ENCODE data around the gene MYRF. TPM values are rescaled to one million over a fixed set of nuclear protein-coding genes. Genes with fewer than 3 reads are reported as not detected.
A peak's percentile ranks its signal among the peaks of the same experiment; 100 is the strongest.

Gene MYRF
- total RNA-seq, 1 experiment from 2014 or later: 0.30 TPM

GRCh38 chr11:61791737-61792309, 39.4 kb downstream of the MYRF start:
- DNase-seq (ENCODE audit: extremely low read depth, low read depth): peak; percentile 58

GRCh38 chr11:61792310-61793082, 40.1 kb downstream of the MYRF start, which contains the start of the genes FEN1 and TMEM258:
Gene FEN1, plus strand, starts transcription at chr11:61792911. Its CDS starts 2,451 bp downstream, at chr11:61795362.
Gene TMEM258, minus strand, starts transcription at chr11:61792599. Its CDS starts 41 bp downstream, at chr11:61792558.
- peak; percentile 83 for DNase-seq (ENCODE audit: extremely low read depth, low read depth)

GRCh38 chr11:61793083-61793828, 40.8 kb downstream of the MYRF start:
- DNase-seq (ENCODE audit: extremely low read depth, low read depth): no peak

GRCh38 chr11:61793829-61794204, 41.4 kb downstream of the MYRF start:
- DNase-seq (ENCODE audit: extremely low read depth, low read depth): no peak

GRCh38 chr11:61794579-61794978, 42.1 kb downstream of the MYRF start:
- no peak for DNase-seq (ENCODE audit: extremely low read depth, low read depth)

- no peak for DNase-seq (ENCODE audit: extremely low read depth, low read depth)
Measured at GRCh38 chr11:61795459-61795858, 43.0 kb downstream of the MYRF start.

GRCh38 chr11:61795876-61796526, 43.6 kb downstream of the MYRF start:
- no peak for DNase-seq (ENCODE audit: extremely low read depth, low read depth)

GRCh38 chr11:61797263-61797944, 45.0 kb downstream of the MYRF start:
- peak; percentile 70 for DNase-seq (ENCODE audit: extremely low read depth, low read depth)

GRCh38 chr11:61799665-61800284, 47.3 kb downstream of the MYRF start:
- no peak for DNase-seq (ENCODE audit: extremely low read depth, low read depth)

- DNase-seq (ENCODE audit: extremely low read depth, low read depth): no peak
Measured at GRCh38 chr11:61800331-61801281, 48.2 kb downstream of the MYRF start.

GRCh38 chr11:61802605-61803004, 50.2 kb downstream of the MYRF start:
- no peak for DNase-seq (ENCODE audit: extremely low read depth, low read depth)

- DNase-seq (ENCODE audit: extremely low read depth, low read depth): no peak
Measured at GRCh38 chr11:61803889-61804647, 51.6 kb downstream of the MYRF start.

- no peak for DNase-seq (ENCODE audit: extremely low read depth, low read depth)
Measured at GRCh38 chr11:61805146-61805545, 52.7 kb downstream of the MYRF start.

- DNase-seq (ENCODE audit: extremely low read depth, low read depth): no peak
Measured at GRCh38 chr11:61806785-61807184, 54.3 kb downstream of the MYRF start.

GRCh38 chr11:61810671-61811175, 58.3 kb downstream of the MYRF start:
- DNase-seq (ENCODE audit: extremely low read depth, low read depth): no peak

- no peak for DNase-seq (ENCODE audit: extremely low read depth, low read depth)
Measured at GRCh38 chr11:61811831-61812230, 59.4 kb downstream of the MYRF start.

GRCh38 chr11:61812736-61813411, 60.4 kb downstream of the MYRF start:
- DNase-seq (ENCODE audit: extremely low read depth, low read depth): no peak

All from NCI-H460 (cell line).